ENCODE results near the gene PGBD4.

GRCh38 chr15:34064438-34064837 lies 37.4 kb upstream of the PGBD4 start:
- TF ChIP-seq CTCF (IDR thresholded peaks at IDR 0.05), result no peak
- TF ChIP-seq POLR2A (IDR thresholded peaks at IDR 0.05), result no peak
